ENCODE measurements around the gene UBE2Q2. TPM values are rescaled to one million over a fixed set of nuclear protein-coding genes. Genes with fewer than 3 reads are reported as not detected.
A peak's percentile ranks its signal among the peaks of the same experiment; 100 is the strongest.

UBE2Q2 gene
- total and polyA plus RNA-seq, 9 of the 15 experiments (the other 6 are each of a cell fraction or from before 2014, with no cell fraction given), result 6.2 to 24.0 (median 16.2) TPM

DNA sequence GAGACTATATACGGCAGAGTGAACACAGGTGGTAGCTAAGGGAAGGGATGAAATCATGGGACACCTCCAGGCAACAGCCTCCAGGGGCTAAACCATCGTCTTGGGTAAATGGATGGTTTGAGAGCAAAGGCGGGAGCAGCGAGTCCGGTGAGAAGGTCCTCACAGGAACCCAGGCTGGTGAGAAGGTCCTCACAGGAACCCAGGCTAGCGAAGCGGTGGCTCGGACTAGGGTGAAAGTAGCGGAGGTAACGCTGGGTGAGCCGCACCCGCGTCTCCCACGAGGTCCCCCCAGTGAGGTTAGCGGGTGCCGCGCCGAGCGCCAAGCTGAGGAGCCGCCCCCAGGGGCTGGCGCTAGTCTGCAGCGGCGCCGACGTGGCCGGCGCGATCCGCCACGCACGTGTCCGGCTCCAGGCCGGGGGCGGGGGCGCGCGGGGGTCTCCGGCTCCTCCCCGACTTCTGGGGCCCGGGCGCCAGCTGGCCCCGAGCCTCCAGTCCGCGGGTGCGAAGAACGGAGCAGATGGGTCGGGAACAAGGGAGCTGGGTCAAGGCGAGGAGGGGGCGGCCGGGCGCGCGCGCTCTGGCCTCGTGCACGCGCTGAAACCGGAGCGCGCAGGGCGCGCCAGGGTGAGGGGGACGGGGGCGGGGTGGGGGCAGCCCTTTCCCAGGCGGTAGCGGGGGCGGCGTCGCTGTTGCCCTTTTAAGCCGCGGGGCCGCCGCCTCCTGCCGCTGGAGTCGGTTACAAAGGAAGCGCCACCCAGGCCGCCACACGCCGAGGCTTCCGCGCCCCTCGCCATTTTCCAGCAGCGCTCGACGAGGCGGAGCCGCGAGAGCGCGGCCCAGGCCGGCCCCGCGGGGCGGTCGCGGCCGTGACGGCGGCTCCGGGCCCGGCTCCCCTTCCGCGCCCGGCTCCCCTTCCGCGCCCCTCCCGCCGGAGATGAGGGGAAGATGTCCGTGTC is at the start of gene UBE2Q2 (continued):
- TF ChIP-seq, protein P1, sequence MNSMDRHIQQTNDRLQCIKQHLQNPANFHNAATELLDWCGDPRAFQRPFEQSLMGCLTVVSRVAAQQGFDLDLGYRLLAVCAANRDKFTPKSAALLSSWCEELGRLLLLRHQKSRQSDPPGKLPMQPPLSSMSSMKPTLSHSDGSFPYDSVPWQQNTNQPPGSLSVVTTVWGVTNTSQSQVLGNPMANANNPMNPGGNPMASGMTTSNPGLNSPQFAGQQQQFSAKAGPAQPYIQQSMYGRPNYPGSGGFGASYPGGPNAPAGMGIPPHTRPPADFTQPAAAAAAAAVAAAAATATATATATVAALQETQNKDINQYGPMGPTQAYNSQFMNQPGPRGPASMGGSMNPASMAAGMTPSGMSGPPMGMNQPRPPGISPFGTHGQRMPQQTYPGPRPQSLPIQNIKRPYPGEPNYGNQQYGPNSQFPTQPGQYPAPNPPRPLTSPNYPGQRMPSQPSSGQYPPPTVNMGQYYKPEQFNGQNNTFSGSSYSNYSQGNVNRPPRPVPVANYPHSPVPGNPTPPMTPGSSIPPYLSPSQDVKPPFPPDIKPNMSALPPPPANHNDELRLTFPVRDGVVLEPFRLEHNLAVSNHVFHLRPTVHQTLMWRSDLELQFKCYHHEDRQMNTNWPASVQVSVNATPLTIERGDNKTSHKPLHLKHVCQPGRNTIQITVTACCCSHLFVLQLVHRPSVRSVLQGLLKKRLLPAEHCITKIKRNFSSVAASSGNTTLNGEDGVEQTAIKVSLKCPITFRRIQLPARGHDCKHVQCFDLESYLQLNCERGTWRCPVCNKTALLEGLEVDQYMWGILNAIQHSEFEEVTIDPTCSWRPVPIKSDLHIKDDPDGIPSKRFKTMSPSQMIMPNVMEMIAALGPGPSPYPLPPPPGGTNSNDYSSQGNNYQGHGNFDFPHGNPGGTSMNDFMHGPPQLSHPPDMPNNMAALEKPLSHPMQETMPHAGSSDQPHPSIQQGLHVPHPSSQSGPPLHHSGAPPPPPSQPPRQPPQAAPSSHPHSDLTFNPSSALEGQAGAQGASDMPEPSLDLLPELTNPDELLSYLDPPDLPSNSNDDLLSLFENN (IDR thresholded peaks at IDR 0.05; ENCODE audit: low read depth in 2 of 2, low read length in 2 of 2), result peak in 1 of 2 experiments; percentile 9; a peak in 1 of 4 replicates
- TF ChIP-seq THAP7 (CRISPR knock-in tag; IDR thresholded peaks at IDR 0.05) (no peak), ZKSCAN8 (CRISPR knock-in tag; IDR thresholded peaks at IDR 0.05) (peak; percentile 78; the same call in 1 of the 2 replicates), CHAMP1 (IDR thresholded peaks at IDR 0.05) (no peak), ELK1 (CRISPR knock-in tag; IDR thresholded peaks at IDR 0.05) (no peak), FOXP1 (CRISPR knock-in tag; IDR thresholded peaks at IDR 0.05) (peak; percentile 91), ZNF408 (CRISPR knock-in tag; IDR thresholded peaks at IDR 0.05; ENCODE audit: low read depth) (no peak), MYC (IDR thresholded peaks at IDR 0.05; ENCODE audit: low read depth, low read length) (peak; percentile 97), MYC (CRISPR knock-in tag; IDR thresholded peaks at IDR 0.05; ENCODE audit: borderline replicate concordance, low read depth) (no peak), SIX5 (IDR thresholded peaks at IDR 0.05; ENCODE audit: borderline replicate concordance in 1 of 2, insufficient read depth in 1 of 2, low read depth in 1 of 2, low read length in 2 of 2) (no peak), ZNF134 (CRISPR knock-in tag; conservative IDR thresholded peaks at IDR 0.05) (no peak), NFATC3 (IDR thresholded peaks at IDR 0.05) (no peak)
- TF ChIP-seq, protein P2, sequence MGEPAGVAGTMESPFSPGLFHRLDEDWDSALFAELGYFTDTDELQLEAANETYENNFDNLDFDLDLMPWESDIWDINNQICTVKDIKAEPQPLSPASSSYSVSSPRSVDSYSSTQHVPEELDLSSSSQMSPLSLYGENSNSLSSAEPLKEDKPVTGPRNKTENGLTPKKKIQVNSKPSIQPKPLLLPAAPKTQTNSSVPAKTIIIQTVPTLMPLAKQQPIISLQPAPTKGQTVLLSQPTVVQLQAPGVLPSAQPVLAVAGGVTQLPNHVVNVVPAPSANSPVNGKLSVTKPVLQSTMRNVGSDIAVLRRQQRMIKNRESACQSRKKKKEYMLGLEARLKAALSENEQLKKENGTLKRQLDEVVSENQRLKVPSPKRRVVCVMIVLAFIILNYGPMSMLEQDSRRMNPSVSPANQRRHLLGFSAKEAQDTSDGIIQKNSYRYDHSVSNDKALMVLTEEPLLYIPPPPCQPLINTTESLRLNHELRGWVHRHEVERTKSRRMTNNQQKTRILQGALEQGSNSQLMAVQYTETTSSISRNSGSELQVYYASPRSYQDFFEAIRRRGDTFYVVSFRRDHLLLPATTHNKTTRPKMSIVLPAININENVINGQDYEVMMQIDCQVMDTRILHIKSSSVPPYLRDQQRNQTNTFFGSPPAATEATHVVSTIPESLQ (CRISPR knock-in tag; IDR thresholded peaks at IDR 0.05), result no peak

All from K562 (cell line).